Pulmonary artery endothelial cell (primary cell): ENCODE measurements around the gene NTNG1. TPM values are rescaled to one million over a fixed set of nuclear protein-coding genes. Genes with fewer than 3 reads are reported as not detected.

Experiments used
- DNase-seq: peaks from one replicate; pipeline ENCODE4 v3.0.0-alpha.2; 2011; ENCODE audit warnings: low read depth, low spot score
- total RNA-seq: library from RNA; depleted of rRNA; stranded (reverse); fragments of >200 nt; gene quantifications from 2 replicates; pipeline ENCODE4 v1.2.3, GENCODE V29; 2014

Gene NTNG1
- total RNA-seq, 1 donor from 2014 or later = 0.20 TPM

- no peak for DNase-seq
Measured at GRCh38 chr1:107255469-107255868, 114.6 kb downstream of the NTNG1 start.

DNA sequence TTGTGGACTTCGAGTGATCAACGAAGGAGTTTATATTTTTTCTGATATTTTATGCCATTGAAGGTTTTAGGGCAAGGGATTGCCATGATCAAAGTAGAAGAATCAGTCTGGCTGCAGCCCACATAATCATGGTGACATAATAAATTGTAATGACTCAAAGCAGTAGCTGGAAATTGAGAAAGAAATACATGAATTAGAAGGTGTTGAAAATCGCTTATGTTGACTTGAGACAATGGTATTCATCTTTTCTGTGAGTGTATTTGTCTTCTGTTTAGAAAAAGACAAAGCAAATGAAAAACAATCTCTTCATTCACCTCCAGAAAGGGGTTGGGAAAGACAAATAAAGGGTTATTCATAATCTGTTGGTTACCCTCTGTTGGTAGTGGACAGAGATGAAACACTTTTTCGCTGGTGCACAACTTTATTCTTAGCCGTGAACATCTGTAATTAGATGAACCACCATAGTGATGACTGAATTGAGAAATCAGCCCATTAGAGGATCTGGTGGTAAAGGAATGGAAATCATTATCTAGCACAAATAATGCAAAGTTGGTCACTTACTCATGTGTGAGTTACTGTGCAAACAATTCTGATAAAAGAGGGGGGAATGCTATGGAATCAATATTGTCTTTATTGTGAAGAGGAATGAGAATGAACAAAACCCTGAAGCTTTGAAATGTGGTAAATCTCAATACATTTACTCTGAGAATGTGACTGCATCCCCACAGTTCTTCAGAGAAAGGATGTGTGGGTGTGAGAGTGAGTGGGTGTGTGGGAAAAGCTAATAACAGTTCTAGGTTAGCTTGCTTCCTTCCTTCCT, 121.8 kb downstream of the NTNG1 start:
- DNase-seq = no peak

DNA sequence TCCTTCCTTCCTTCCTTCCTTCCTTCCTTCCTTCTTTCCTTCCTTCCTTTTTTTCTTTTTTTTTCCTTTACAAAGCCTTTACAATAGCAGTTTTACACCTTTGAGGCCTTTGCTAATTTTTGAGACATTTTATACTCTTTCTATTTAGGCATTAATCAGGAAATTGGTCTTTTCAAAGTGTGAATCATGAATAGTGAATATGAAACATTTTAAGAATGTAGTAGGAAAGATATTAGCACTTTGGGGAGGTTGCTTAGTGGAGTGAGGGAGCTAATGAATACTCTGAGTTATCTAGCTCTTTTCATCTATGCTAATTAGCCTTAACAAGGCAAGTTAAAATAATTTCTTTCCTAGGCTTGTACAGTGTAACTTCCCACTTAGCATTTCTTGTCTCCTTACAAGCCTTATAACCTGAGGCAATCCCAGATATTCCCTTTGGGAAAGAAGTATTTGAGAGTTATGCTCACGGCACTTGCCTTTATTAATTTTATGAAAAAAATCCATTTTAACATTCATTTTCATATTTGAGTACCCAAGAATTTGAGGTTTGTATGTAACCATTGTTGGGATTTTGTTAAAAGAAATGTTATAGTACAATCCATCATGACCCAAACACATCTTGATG, 122.6 kb downstream of the NTNG1 start:
- DNase-seq = no peak

- no peak for DNase-seq
Measured at GRCh38 chr1:107264007-107264406, 123.2 kb downstream of the NTNG1 start.

DNA sequence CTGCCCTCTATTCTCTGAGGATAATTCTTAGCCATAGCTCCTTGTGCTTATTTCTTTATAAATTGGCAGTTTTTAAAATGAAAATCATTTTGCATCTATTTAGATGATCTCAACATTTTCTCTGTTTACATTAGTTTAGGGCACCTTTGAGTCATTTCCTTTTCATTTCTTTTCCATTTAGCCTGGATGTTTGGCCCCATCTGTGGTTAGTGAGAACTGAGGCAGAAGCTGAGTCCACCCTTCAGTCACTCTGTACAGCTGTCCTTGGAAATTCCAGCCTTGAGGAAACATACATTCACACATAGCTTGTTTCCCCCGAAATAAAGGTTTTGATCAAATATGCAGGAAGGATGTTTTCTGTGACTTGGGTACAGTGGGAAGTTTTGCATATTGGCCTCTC, 123.7 kb downstream of the NTNG1 start:
- no peak for DNase-seq

DNA sequence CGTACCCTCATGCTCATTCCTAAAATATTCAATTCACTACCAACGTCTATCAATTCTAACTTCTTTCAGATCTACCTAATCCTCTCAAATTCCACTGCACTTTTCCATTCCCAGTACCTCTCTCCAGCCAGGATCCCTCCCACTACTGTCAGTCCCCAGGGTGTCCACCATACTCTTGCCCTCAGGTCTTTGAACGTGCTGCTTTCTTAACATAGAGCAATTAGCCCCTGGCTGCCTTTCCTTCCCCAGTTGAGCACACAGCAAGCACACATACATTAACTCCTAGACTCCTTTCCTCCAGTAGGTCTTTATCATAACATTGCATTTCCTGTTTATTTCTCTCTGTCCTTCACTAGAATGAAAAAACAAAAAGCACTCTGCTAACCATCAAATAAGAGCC, 126.7 kb downstream of the NTNG1 start:
- DNase-seq = no peak

DNA sequence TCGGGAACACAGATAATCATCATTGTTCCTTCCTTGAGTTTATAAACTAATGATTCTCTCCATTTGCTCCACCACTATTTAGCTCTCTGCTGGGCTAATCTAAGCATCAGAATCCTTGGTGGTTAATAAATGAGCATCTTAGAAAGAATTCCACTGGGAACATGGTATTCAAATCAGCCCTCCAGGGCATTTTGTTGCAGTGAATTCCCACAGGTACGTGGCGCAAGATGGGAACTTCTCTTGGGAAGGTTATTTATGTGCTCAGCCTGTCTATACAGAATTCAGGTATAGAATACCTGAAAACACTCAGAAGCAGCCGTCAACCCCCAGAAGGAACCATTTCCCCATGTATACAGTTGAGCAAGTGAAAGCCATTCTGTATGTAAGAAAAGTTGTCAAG, 131.5 kb downstream of the NTNG1 start:
- no peak for DNase-seq

DNA sequence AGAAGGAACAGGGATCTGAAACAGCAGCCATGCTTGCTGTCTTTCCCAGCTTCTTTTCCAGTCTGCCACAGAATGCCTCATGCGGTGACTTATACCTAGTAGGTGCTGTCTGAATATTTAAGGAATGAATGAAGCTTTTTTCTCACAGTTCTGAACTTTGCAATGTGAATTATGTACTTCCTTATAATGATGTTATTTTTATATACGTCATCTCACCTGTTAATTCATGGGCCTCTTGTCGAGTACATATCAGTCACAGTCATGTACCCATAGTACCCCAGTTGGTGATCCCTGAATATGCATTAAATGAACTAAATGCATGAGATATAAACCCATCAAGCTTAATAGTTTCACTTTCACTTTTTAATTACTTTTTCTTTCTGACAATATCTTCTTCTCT, 132.7 kb downstream of the NTNG1 start:
- DNase-seq = no peak

DNA sequence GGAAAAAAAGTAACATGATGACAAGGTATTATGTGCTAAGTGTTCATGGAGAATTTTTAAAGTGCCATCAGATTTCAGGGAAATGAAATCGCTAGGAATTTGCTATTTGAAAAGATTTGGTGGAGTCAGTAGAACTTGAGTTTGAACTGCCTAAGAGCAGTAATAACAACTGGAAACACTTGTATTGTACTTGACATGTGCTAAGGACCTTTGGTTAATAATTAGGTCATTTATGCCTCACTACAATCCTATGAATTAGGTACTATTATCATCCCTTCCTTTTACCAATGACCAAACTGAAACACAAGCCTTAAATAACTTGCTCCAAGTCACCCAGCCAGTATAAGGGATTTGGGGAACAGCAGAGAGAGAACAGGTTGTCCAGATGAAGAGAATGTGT, 133.4 kb downstream of the NTNG1 start:
- DNase-seq = no peak

GRCh38 chr1:107276247-107276646, 135.4 kb downstream of the NTNG1 start:
- no peak for DNase-seq

DNA sequence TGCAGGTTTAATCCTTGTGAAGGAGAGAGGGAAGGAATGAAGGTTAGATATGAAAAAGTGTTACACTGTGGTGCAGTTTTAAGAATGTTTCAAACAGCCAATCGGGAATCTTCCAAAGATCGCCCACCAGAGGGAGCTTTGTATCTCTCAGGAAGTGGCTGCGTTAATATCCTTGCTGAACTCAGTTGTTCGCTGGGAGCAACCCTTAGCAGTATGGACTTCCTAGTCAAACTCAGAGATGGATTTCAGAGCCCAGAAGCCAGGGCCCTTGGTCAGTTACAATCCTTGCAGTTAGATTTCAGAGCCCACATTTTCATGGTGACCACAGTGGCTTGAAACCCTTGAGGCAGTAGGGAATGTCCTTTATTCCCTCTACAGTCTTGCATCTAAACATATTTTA, 136.2 kb downstream of the NTNG1 start:
- no peak for DNase-seq

- no peak for DNase-seq
Measured at GRCh38 chr1:107286125-107286524, 145.3 kb downstream of the NTNG1 start.

GRCh38 chr1:107291987-107292386, 151.1 kb downstream of the NTNG1 start:
- DNase-seq = no peak

GRCh38 chr1:107293901-107294613, 153.2 kb downstream of the NTNG1 start:
- no peak for DNase-seq

DNA sequence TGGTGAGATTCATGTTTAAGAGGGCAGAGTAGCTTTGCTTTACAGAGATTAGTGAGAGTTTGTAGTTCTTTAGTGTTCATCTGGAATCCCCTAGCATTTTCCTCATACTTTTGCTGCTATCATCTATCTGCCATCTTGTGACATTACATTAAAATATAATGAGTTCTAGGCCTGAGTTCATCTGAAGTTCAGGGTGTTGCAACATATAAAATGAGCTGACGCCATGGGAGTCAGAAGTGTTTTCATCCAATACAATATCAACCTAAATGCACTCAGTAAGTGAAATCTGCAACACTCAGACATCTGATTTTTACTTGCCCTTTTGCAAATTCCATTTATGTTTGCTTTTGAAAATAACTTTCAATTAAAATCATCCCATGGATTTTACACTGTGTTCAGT, 153.8 kb downstream of the NTNG1 start:
- DNase-seq = no peak

DNA sequence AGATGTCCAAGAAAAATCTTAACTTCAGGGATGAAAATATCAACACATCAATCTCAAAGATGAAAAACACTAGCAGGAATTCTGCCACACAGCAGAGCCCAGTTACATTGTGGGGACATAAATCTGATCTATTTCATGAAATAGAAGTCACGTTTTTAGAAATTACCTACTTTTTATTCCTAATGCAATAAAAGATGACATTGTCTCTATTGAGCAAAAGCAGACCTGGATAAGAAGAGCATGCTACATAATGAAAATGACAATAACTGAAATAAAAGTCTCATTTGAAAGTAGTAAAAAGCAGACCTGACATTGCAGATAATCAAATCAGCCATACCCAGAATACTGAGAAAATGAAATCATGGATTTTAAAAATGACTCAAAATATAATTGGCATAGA, 156.8 kb downstream of the NTNG1 start:
- DNase-seq = no peak

DNA sequence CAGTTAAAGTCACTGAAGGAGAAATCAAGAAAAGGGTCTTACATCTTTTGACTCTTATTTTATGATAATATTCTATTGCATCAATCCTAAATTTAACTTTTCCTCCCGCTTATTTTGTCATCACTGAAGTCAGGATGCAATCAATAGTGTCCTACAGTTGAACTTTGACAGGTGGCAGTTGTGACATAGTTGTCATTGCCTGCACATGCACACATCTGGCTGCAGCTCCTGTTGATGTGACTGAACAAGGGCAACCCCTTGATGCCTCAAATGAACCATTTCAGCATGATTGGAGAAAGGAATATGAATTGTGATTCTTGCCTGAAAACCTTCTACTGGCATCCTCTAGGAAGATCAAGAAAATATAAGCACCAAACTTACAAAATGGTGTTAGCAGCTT, 157.7 kb downstream of the NTNG1 start:
- no peak for DNase-seq

DNA sequence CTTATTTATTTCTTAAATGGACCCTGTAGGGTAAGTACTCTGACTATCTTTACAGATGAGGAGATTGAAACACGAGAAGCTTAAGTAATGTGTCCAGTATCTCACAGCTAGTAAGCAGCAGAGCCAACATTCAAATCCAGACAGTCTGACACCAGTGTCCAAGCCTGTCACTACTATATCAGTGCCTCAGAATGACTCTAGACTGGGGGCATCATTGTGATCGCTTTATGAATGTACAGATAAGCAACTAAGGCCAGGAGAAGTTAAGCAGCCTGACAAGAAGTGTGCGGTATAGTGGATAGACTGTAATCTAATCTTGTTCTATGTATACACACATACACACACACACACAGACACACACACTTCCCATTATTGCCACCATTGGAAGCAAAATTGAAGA, 158.7 kb downstream of the NTNG1 start:
- no peak for DNase-seq

GRCh38 chr1:107309962-107310361, 169.1 kb downstream of the NTNG1 start:
- DNase-seq = no peak

DNA sequence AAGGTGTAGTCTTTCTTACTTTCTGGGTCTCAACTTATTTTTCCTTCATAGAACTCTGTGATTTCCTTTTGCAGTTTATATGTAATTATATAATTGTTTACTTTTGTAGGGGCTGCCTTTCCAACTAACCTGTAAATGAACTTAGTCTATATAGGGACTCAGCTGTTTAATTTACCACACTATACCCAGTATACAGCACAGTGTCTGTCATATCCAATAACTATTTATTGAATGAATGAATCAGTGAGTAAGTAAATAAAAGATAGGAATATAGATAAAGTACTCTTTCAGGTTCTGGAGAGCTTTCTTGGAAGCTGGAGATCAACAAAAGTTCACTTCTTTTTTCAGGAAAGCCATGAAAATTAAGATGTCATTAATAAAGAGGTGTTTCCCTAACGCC, 174.8 kb downstream of the NTNG1 start:
- no peak for DNase-seq

DNA sequence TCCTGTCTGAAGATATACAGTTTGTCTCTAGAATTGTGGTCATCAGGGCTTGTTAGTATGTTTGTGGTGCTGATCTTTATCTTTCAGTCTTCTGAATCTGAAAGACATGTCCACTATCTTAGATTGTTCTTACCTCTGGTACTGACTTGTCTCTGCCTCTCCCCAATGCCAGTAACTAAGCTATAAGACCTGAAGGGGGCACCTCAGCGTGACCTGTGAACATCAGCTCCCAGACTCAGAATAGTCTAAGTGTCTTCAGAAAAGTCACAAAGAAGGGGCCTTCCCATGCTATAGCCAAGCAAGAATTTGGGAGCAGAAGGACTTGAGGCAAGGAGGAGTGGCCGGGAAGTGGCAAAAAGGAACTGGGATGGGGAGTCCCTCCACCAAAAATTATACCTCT, 178.1 kb downstream of the NTNG1 start:
- no peak for DNase-seq

- DNase-seq = no peak
Measured at GRCh38 chr1:107323784-107324183, 182.9 kb downstream of the NTNG1 start.
